K562 (cell line): ENCODE results near the gene COLQ.

ENCODE experiments used
- CTCF ChIP-seq, 3 experiments: IDR thresholded peaks in 2 of 3; conservative IDR thresholded peaks in 1 of 3; 2 replicates each; pipeline ENCODE4 v1.5.1; 2011 to 2012; ENCODE audit warnings: low read length in 3 of 3, mild to moderate bottlenecking in 3 of 3, control low read depth in 2 of 3, improper control_type of control experiment in 1 of 3, inconsistent platforms in 1 of 3, low read depth in 1 of 3, mixed read lengths in 1 of 3, moderate library complexity in 1 of 3; ENCODE audit not compliant: insufficient read depth in 2 of 3
- EP300 ChIP-seq: IDR thresholded peaks from 2 replicates; pipeline ENCODE4 v1.6.1; 2012; ENCODE audit warnings: low read length, improper control_type of control experiment
- HNRNPL ChIP-seq: fragments of 200-400 bp; formaldehyde crosslinking; IDR thresholded peaks from 2 replicates; pipeline ENCODE4 v1.6.1; 2017; ENCODE audit warnings: low read depth, mild to moderate bottlenecking, low read length
- JUN ChIP-seq, 2 experiments: sonication (generic) in 1 of 2; formaldehyde crosslinking in 1 of 2; IDR thresholded peaks; 2 replicates each; pipeline versions ENCODE4 v1.6.1 to v1.8.0; 2012 to 2022; ENCODE audit warnings: borderline replicate concordance in 2 of 2, mild to moderate bottlenecking in 2 of 2, improper control_type of control experiment in 1 of 2, low read depth in 1 of 2, low read length in 1 of 2, missing genetic modification reagents in 1 of 2
- KDM1A ChIP-seq, 2 experiments: fragments of 450-650 bp; IDR thresholded peaks; 2 replicates each; pipeline ENCODE4 v1.6.1; 2016; ENCODE audit warnings: mild to moderate bottlenecking in 2 of 2
- POLR2A ChIP-seq: fragments of 450-650 bp; conservative IDR thresholded peaks from 2 replicates; pipeline ENCODE4 v1.6.1; 2016
- RCOR1 ChIP-seq, 2 experiments: IDR thresholded peaks; 2 replicates each; pipeline ENCODE4 v1.6.1; 2012; ENCODE audit warnings: low read depth in 2 of 2, low read length in 2 of 2, borderline replicate concordance in 1 of 2, improper control_type of control experiment in 1 of 2
- REST ChIP-seq, 2 experiments: fragments of 450-650 bp; formaldehyde crosslinking in 1 of 2; IDR thresholded peaks; 2 replicates each; pipeline versions ENCODE4 v1.4.0 to v1.6.1; 2014 to 2020; ENCODE audit warnings: mild to moderate bottlenecking in 2 of 2, borderline replicate concordance in 1 of 2, low read depth in 1 of 2
- RFX1 ChIP-seq: fragments of 450-650 bp; IDR thresholded peaks from 2 replicates; pipeline ENCODE4 v1.6.1; 2016; ENCODE audit warnings: mild to moderate bottlenecking, moderate library complexity
- RHOXF2B ChIP-seq: fragments of 250-450 bp; sonication (Bioruptor Pico); conservative IDR thresholded peaks from 2 replicates; pipeline ENCODE4 v1.5.1; 2021
- SP1 ChIP-seq: sonication (generic); formaldehyde crosslinking; IDR thresholded peaks from 2 replicates; pipeline ENCODE4 v1.8.1; 2022; ENCODE audit warnings: mild to moderate bottlenecking, missing genetic modification reagents
- TBL1XR1 ChIP-seq, 2 experiments: IDR thresholded peaks; 2 replicates each; pipeline ENCODE4 v1.6.1; 2012; ENCODE audit warnings: improper control_type of control experiment in 2 of 2, low read length in 2 of 2, mild to moderate bottlenecking in 1 of 2
- USF2 ChIP-seq: sonication (generic); formaldehyde crosslinking; IDR thresholded peaks from 2 replicates; pipeline ENCODE4 v1.5.0; 2020; ENCODE audit warnings: missing genetic modification reagents
- TF ChIP-seq, protein P1 (sequence below): fragments of 250-450 bp; sonication (Bioruptor Pico); IDR thresholded peaks from 2 replicates; pipeline ENCODE4 v1.8.0; 2021; ENCODE audit warnings: moderate library complexity, mild to moderate bottlenecking, inconsistent platforms

- no peak for TF ChIP-seq RCOR1 (IDR thresholded peaks at IDR 0.05; ENCODE audit: borderline replicate concordance in 1 of 2, low read depth in 2 of 2, low read length in 2 of 2)
- TF ChIP-seq CTCF (IDR thresholded peaks at IDR 0.05 in 2 of 3, conservative IDR thresholded peaks at IDR 0.05 in 1 of 3; ENCODE audit: insufficient read depth in 2 of 3, low read depth in 1 of 3, low read length in 3 of 3), result no peak
- no peak for TF ChIP-seq JUN (IDR thresholded peaks at IDR 0.05; ENCODE audit: borderline replicate concordance, low read depth, low read length)
- TF ChIP-seq JUN (CRISPR knock-in tag; IDR thresholded peaks at IDR 0.05; ENCODE audit: borderline replicate concordance), result no peak
- TF ChIP-seq USF2 (CRISPR knock-in tag), result no peak
- TF ChIP-seq EP300, result no peak
- no peak for TF ChIP-seq HNRNPL
- no peak for TF ChIP-seq REST (IDR thresholded peaks at IDR 0.05; ENCODE audit: borderline replicate concordance)
- no peak for TF ChIP-seq REST (CRISPR knock-in tag; IDR thresholded peaks at IDR 0.05; ENCODE audit: low read depth)
- no peak for TF ChIP-seq POLR2A
- TF ChIP-seq RHOXF2B (CRISPR knock-in tag), result no peak
- no peak for TF ChIP-seq RFX1
- no peak for TF ChIP-seq KDM1A (IDR thresholded peaks at IDR 0.05)
- no peak for TF ChIP-seq SP1 (CRISPR knock-in tag)
- TF ChIP-seq, protein P1, sequence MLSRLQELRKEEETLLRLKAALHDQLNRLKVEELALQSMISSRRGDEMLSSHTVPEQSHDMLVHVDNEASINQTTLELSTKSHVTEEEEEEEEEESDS (CRISPR knock-in tag), result no peak
- TF ChIP-seq TBL1XR1 (IDR thresholded peaks at IDR 0.05; ENCODE audit: low read length in 2 of 2), result no peak
These were observed 70.0 kb downstream of the COLQ start for GRCh38 chr3:15451216-15452113.
